ENCODE results near the gene MED12L.

DNA sequence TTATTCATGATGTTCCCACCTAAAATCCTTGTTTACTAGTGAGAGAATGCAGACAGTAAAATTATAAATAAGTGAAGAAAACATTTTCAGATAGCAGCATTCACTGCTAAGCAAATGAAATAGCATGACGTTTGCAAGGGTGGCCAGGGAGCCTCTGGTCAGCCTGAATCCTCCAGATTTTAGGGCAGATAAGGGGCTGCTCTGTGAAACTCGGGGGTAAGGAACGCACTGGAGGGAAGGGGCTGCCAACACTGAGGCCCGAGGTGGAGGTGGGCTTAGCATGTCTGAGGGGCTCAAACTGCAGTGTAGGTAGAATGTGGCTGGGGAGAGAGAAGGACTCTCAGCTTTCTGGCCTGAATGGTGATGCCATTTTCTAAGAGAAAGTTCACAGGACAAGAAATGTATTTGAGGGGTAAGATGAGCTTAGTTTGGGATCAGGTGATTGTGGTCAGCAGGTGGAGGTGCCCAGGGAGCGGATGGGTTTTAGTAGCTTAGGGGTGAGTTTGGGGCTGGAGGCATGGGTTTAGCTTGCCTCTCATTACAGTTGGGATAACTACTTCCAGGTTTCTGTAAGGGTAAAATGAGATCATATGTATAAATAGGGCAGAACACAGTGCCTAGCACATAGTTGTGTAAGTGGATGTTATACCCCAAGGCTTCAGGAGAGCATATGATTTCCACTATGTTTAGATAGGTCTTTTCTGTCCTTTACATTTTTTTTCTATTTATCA, 97.0 kb downstream of the MED12L start:
- TF ChIP-seq, protein P1, sequence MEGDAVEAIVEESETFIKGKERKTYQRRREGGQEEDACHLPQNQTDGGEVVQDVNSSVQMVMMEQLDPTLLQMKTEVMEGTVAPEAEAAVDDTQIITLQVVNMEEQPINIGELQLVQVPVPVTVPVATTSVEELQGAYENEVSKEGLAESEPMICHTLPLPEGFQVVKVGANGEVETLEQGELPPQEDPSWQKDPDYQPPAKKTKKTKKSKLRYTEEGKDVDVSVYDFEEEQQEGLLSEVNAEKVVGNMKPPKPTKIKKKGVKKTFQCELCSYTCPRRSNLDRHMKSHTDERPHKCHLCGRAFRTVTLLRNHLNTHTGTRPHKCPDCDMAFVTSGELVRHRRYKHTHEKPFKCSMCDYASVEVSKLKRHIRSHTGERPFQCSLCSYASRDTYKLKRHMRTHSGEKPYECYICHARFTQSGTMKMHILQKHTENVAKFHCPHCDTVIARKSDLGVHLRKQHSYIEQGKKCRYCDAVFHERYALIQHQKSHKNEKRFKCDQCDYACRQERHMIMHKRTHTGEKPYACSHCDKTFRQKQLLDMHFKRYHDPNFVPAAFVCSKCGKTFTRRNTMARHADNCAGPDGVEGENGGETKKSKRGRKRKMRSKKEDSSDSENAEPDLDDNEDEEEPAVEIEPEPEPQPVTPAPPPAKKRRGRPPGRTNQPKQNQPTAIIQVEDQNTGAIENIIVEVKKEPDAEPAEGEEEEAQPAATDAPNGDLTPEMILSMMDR (IDR thresholded peaks at IDR 0.05) = no peak
- no peak for TF ChIP-seq POLR2A (IDR thresholded peaks at IDR 0.05)

Measured in thyroid gland (tissue), 4 donors.